Ramos (cell line): ENCODE results near the gene HS6ST3.
"Not testable (repeated sequence)": the region's sequence is repeated elsewhere in the genome, so short reads cannot be mapped to it uniquely, and the experiment has no call there.

ENCODE experiments used
- in situ Hi-C: fragments of 300-500 bp; cut with MboI; formaldehyde crosslinking; loops from one replicate; pipeline ENCODE4 v1.14.3; 2022; ENCODE audit warnings: low sequenced_read_pairs; ENCODE audit not compliant: unreplicated experiment

Gene HS6ST3

DNA sequence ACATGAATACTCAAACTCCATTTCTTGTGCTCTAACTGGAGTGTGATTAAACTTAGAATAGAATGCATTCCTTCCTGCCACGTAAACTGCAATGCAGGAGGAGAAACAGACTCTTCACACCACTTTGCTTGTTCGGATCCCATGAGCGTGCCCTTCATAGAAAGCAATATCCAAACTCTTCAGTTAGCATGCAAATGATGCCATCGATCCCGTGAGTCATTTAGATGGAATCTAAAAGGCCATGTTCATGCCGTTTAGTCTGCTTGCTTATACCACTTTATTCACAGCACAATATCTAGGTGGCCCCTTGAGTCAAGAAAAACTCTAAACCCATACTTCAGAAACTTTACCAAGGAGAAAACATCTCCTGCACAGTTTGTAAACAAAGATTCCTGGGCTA lies 678.6 kb downstream of the HS6ST3 start:
- in situ Hi-C loops, result no loop called here

DNA sequence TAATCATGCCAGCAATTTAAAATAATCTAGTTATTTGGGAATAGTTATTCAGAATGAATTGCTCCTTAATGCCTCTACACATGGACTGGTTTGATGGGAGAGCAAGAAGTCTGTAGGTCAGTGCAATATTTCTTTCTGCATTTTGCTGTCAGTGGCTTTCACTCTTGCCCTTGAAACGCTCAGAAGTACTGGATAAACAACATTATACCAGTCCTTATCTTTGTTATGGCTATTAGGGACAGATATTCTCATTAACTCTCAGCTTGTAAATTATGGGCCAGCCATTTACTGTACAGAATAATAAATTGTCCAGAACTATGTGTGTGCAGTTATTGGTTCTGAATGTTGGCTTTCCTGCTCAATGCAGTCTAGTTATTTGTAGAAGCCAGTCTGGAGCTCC lies 680.0 kb downstream of the HS6ST3 start:
- in situ Hi-C loops, result no loop called here

DNA sequence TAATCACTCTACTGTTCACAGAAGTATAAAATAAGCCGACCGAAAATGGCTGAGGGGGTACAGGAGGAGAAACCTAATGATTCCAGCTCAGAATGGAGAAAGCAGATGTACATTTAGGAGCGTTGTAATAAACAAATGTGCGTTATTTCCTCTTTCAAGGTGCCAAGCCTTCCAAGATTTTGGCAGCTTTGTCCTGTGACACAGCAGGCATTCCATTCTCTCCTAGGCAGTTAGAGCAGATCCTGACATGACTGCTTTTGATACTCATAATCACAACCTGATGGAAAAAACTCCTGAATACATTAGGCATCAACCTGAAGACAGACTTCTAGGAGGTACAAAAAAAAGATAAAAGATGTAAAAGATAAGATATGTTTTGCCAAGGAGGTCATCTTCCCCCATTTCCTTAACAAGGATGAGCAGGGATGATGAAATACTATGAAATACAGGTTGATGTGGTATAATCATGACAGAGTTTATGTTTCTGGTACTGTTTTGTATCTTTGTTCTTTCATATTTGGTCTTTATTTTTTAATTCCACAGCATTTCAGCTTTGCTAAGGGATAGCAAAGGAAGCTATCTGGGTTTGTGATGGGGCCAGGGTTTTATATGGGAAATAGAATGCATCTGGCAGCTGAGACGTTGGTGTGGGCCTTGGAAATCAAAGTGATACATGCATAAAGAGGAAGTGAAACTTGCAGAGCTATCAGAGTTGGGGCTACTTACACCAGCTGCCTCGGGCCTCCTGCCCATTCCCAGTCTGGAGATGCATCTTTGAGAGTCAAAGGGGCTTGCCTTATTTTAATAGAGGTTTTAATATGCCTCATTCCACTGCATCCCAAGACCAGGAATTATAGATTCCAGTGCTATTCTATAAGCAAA lies 681.8 kb downstream of the HS6ST3 start:
- in situ Hi-C loops, result no loop called here

DNA sequence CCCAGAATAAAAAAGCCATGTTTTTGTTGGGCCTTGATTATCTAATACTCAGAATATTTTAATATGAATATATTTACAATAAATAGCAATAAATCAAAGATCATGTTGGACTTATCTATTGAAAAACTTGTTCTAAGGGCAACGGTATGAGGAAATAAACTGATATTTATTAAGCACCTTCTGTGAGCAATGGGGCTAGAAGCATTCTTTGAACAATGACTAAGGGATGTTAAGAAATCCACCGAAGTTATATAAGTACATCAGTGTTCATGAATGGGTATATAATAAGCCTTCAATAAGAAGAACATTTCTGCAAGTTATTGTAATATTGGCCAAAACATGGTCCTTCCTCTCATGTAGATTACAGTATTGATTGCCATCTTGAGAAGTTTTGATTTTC lies 682.5 kb downstream of the HS6ST3 start:
- in situ Hi-C loops, result no loop called here

DNA sequence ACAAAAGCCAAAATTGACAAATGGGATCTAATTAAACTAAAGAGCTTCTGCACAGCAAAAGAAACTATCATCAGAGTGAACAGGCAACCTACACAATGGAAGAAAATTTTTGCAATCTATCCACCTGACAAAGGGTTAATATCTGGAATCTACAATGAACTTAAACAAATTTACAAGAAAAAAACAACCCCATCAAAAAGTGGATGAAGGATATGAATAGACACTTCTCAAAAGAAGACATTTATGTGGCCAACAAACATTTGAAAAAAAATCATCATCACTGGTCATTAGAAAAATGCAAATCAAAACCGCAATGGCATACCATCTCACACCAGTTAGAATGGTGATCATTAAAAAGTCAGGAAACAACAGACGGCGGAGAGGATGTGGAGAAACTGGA lies 688.4 kb downstream of the HS6ST3 start:
- in situ Hi-C loops, result not testable (repeated sequence)

DNA sequence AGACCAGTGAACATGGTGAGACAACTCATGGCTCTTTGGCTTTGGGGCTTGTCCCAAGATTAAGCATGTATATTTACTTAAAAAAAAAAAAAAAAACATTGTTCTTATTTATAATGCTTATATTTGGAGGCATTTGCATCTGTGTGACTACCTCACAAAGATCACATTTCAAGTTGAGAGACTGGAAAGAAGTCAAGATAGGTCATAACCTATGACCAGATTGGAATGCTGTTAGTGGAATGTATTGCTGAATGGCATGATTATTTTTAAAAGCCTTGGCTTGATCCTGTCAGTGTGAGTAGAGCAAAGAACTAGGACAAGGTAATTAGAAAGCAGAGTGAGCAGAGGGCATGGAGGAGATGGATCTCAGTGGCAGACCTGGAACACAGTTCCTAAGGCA lies 689.8 kb downstream of the HS6ST3 start:
- in situ Hi-C loops, result no loop called here

DNA sequence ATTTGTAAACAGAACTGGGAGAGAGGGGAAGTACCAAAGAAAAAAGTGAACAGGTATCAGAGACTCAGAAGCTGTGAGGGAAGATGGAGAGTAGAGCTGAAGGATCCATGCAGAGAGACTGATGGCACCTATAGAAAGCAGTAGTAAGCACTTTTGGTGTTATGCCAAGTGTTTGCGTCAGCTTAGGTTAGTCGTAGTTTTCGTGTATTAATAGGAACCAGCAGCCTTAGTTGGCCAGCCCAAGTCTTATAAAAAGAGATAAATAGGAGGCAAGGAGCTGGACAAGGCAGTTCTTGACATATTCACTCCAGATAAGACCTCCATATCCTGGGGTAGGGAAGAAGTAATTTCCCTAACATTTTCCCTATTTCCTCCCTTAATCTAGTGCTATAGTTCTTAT lies 690.2 kb downstream of the HS6ST3 start:
- in situ Hi-C loops, result no loop called here

DNA sequence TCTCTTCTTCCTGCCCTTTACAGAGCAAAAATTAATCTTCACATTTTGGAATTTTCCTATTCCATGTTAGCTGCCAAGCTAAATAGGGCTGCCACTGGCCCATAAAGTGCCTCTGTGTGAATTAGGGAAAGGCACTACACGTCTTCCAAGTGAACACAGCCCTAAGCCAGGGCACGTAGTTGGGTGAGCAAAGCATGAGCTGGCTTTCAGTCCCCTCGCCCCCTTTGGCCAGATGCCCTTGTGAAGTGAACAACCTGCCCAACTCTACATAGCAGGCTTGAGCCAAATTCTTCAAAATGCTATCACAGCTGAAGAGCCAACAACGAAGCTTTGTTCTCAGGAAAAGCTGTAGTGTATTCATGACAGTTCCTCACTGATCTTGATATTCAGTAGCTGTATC lies 691.2 kb downstream of the HS6ST3 start:
- in situ Hi-C loops, result no loop called here

DNA sequence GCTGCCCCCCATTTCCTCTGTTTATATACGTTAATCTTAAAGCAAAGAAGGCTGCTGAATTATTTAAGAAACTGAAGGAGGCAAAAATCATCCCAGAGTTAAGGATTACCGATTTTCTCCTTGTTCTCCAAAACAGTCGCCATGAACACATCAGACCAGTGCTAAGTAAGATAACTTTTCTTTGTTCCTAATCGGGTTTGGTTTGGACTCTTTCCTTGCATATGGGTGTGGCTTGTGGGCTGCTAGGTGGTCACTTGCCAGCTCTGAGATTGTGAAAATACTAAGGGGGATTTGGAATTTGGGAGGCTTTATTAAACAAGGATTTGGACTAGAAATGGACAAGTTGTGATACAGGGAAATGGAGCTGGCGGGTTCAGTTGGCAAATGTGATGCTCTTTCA lies 692.3 kb downstream of the HS6ST3 start:
- in situ Hi-C loops, result no loop called here

DNA sequence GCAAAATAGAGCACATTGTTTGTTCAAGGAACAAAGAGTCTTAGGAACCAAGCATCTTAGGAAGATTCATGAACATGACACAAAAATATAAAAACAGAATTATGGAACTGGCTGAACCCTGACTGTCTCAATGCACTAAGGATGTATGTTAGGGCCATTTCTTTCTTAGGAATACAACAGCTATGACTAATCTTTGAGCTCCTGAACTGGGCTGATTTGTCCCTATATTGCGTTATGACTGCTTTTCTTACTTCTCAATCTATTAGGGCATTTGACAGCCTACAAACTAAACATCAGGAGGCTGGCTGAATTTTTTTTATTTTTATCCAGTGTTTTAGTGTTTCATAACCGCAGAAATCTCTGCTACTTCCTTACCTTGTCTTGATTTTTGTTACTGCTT lies 693.1 kb downstream of the HS6ST3 start:
- in situ Hi-C loops, result no loop called here

DNA sequence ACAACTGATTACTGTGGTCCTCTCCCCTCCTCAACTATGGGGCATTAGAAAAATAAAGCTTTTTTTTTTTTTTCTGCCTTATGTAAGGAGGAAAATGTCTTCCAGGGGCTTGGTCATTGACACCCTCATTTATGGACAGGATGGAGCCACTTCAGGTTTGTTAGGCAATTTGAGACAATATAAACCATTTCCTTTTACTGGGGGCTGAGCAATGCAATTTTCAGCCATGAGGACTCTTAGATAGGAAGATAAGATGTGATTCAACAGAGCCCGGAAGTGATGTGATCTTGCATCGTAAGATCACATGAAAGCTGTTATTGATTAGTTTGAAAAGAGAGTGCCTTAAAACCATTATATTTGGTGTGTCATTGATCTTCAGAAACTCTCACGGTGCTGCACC lies 693.6 kb downstream of the HS6ST3 start:
- in situ Hi-C loops, result no loop called here

DNA sequence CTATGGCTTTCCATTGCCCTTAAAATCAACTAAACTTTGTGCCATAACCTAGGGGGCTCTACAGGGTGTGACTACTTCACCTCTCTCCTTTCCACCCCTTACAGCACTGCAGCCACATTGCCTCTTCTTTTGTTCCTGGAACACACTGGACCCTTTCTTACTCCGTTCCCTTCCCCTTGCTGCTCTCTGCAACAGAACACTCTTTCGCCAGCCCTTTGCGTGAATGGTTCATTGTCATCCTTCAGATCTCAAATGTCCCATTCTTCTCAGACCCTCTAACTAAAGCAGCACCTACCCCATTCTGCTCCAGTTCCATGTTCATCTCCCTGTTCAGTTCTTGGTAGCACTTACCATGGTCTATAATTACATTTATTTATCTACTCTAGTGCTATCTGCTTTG lies 696.1 kb downstream of the HS6ST3 start:
- in situ Hi-C loops, result no loop called here

DNA sequence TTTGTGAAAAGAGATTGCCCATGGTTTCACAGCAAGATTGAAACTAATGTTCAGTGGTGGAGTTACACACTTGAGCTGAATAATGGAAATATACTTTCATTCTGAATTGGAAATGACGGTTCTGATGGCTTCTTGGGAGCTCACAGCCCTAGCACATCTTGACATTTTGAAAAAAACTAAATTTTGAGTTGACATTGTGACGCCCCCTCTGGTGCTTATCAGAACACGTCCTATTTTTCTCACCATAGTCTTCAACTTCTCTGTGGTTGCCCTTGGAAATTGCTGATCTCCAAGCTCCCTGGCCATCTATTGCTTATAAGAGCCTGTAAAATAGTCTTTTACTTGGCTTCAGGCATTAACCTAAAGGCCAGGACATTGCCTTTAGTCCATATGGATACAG lies 702.3 kb downstream of the HS6ST3 start:
- in situ Hi-C loops, result no loop called here

DNA sequence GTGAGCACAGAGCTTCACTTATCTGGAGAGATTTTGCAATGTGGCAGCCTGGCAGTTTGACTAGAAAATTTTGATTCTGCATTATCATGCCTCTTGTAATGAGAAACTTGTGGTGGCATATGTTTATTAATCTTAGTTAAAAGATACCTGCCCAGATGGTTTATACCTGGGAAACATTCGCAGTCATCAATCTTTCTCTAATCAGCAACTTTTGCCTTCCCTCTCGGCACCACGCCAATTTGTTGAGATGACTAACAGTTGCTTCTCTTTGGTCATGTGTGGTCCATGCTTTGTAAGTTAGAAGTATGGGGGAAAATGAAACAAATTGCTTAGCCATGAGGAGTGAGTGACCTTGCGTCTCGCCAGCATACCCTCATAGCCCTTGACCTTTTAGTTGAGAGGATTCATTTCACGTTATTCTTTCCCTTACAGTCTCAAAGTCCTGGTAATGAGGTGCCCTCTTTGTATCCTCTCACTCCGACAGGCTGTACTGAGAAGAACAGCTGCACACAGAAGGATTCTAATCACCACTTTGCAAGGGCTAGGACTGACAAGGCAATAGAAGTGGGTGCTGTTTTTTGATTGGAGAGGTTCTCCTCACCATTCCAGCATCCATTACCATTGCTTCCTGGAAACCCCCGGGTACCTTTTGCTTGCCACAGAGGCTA lies 703.0 kb downstream of the HS6ST3 start:
- in situ Hi-C loops, result no loop called here

DNA sequence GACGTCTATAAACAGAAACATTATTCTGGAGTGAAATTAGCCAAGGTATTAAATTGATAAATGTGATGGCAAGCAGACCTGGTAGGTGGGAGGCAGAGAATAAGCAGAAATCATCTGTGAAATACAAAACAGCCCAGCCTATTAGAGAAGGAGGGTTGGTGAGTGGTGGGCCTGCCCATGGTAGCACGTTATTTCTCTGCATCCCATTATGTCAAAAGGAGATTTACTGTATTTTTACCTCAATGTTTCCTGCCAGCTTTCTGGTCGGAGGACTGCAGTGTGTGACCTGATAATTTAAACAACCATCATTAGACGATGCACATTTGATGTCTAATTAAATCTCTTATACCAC lies 703.5 kb downstream of the HS6ST3 start:
- in situ Hi-C loops, result no loop called here

DNA sequence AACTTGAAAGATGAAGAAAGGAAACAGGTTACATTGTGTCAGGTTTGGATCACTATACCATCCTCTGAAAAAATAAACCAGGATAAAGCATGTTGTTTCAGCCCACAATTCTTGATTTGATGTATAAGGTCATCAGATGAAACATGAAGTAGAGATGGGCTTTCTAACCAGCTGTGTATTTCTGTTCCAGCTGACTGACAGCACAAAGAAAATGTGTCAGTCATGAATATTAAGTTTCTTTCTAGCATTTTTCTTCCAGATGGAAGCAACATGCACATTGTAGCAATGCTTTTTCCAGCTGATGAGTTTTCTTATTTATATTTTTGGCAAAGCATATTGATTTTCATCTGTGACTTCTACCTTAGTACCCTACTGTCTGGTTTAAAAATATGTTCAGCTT lies 704.8 kb downstream of the HS6ST3 start:
- in situ Hi-C loops, result no loop called here

DNA sequence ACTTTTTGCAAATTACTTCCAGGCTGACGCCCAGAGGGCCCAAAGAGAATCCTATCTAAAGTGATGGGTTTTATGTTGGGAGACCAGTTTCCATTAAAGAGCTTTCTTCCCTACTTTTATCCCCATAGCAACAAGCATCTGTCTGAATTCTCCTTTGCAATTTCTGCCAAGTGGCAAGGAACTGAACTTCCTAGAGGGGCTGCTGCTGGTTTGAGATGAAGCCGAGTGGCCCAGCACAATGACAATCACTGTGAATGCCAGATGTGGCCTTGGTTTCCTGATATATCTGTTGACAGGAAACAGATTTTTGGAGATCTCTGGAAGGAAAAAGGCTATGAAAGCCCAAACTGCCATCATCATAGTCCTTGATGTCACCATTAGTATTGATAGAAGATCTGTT lies 705.8 kb downstream of the HS6ST3 start:
- in situ Hi-C loops, result no loop called here

DNA sequence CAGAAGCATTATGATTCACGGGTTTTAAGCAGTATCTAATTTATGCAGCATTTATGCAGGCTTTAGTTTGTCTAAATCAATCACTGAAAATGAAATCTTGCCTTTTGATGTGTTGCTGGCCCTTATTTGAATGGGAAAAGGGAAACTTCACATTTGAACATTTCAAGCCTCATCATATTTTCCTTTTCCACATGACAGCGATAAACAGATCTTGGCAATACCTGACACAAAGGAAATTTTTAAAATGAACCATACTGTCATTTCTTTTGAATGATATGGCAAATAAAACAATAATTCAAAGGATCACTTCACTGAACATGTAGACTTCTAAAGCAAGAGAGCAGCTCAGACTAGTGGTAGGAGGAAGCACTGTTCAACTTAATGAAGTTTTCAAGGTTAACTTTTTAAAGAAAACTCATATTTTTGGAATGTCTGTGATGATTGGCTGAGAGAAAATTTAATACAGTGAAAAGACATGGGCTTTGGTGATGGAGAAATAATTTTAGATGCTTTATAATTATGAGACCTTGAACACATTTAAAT lies 706.3 kb downstream of the HS6ST3 start:
- in situ Hi-C loops, result no loop called here

DNA sequence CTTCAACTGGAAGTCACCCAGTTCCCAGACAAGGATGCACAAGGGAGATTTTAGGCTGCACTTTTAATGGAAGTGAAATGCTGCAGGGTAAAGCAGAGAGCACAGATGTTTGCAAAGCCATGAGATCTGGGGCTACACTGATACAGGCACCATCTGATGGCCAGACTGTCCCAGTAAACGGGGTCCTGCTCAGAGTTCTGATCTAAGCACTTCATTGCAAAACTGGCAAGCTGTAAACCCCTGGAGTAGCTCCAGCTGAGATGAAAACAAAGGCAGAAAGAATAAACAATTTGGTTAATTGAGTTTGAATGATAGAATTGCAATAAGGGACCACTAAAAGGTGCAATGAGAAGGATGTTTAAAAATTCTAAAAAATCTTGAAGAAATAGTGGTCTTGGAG lies 707.2 kb downstream of the HS6ST3 start:
- in situ Hi-C loops, result no loop called here

DNA sequence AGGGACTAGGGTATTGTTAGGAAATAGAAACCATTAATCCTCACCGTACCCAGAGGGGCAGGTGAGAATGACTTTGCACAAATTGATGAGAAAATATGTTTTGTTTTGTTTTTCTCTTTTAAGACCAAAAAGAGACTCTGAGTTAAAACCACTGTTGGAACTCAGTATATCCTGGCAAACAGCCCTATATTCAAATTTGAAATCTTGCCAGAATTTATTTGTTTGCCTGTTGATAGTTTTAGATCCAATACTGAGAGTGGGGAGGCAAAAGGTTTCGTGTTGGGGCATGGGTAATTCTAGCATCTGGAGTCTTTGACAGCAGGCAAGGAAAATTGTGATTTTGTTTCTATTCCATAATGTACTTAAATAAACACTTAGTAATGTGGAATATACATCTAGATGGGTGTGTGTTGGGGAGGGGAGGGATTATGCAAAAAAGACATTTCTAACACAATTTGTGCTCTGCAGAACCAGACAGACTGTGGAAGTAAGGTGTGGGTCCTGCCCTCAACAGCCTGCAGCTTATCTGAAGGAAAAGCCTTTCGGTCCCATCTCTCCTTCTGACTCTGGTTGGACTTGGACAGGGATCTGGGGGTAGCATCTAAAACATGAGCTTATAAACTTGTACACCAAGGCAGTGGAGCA lies 713.7 kb downstream of the HS6ST3 start:
- in situ Hi-C loops, result no loop called here

DNA sequence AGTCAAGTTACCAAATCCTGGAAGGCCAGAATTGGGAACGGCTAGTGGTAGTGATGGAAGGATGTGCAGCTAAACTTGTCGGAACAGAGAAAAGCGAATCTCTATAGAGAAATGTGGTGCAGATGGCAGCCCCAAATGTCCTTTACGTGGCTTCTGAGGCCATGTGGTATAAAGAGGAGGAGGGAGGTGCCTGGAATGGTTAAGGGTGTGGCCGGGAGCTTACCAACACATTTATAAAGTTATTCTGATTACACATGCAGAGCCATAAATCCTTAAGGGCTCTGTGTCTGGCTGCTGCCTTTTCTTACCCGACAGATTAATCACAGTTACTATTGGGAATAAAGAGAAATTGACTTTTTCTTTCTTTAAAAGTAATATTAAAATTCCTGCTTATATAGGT lies 714.3 kb downstream of the HS6ST3 start:
- in situ Hi-C loops, result no loop called here
